Measurements from ENCODE around the gene OIT3. TPM values are rescaled to one million over a fixed set of nuclear protein-coding genes. Genes with fewer than 3 reads are reported as not detected.

Gene OIT3
- total and polyA plus RNA-seq, 3 donors from 2014 or later: 0.68 to 1.4 (median 0.87) TPM

- TF ChIP-seq CTCF (IDR thresholded peaks at IDR 0.05): no peak
- no peak for TF ChIP-seq POLR2A (IDR thresholded peaks at IDR 0.05)
- H3K4me3 ChIP-seq: no peak overlapping the region
- no peak for DNase-seq
- no peaks in the 10 kb centered on the region for H3K27me3 ChIP-seq
- no peaks in the 10 kb centered on the region for H3K9me3 ChIP-seq
- H3K36me3 ChIP-seq (ENCODE audit: low read depth, missing control alignments): no peaks in the 10 kb centered on the region
- intact Hi-C loops (cut with DNase I; ENCODE audit: low total_unique reads): no loop called here
- WGBS, 2 donors: 90 to 97% methylated on average over 6 of the region's 6 CpGs
- H3K4me1 ChIP-seq: no peaks in the 10 kb centered on the region
- H3K27ac ChIP-seq: no peak overlapping the region
Measured at GRCh38 chr10:72935361-72935760, 41.8 kb downstream of the OIT3 start.

GRCh38 chr10:72943498-72944234, 50.1 kb downstream of the OIT3 start:
- no peaks in the 10 kb centered on the region for H3K9me3 ChIP-seq
- no peaks in the 10 kb centered on the region for H3K4me1 ChIP-seq
- H3K4me3 ChIP-seq: no peak overlapping the region
- H3K36me3 ChIP-seq (ENCODE audit: low read depth, missing control alignments): no peaks in the 10 kb centered on the region
- no peak for DNase-seq
- intact Hi-C loops (cut with DNase I; ENCODE audit: low total_unique reads): no loop called here
- H3K27ac ChIP-seq: no peak overlapping the region
- no peaks in the 10 kb centered on the region for H3K27me3 ChIP-seq
- 62 to 77% methylated on average over 2 of the region's 2 CpGs for WGBS, 2 donors
- TF ChIP-seq CTCF (IDR thresholded peaks at IDR 0.05): no peak
- TF ChIP-seq POLR2A (IDR thresholded peaks at IDR 0.05): no peak

- no peak overlapping the region for H3K27ac ChIP-seq
- H3K9me3 ChIP-seq: no peaks in the 10 kb centered on the region
- no peaks in the 10 kb centered on the region for H3K27me3 ChIP-seq
- 90 to 100% methylated on average over 1 of the region's 1 CpG for WGBS, 2 donors
- no peaks in the 10 kb centered on the region for H3K4me1 ChIP-seq
- TF ChIP-seq POLR2A (IDR thresholded peaks at IDR 0.05) (no peak), CTCF (IDR thresholded peaks at IDR 0.05) (no peak)
- H3K4me3 ChIP-seq: no peak overlapping the region
- intact Hi-C loops (cut with DNase I; ENCODE audit: low total_unique reads): no loop called here
- DNase-seq: no peak
- no peaks in the 10 kb centered on the region for H3K36me3 ChIP-seq (ENCODE audit: low read depth, missing control alignments)
Measured at GRCh38 chr10:72946963-72947362, 53.4 kb downstream of the OIT3 start.

- Histone ChIP-seq H3K9me3 (no peaks in the 10 kb centered on the region), H3K27ac (no peak overlapping the region), H3K27me3 (no peaks in the 10 kb centered on the region), H3K4me1 (no peaks in the 10 kb centered on the region), H3K36me3 (ENCODE audit: low read depth, missing control alignments) (no peaks in the 10 kb centered on the region), H3K4me3 (no peak overlapping the region)
- TF ChIP-seq POLR2A (IDR thresholded peaks at IDR 0.05) (no peak), CTCF (IDR thresholded peaks at IDR 0.05) (no peak)
- 66 to 67% methylated on average over 6 of the region's 6 CpGs for WGBS, 2 donors
- DNase-seq: no peak
- intact Hi-C loops (cut with DNase I; ENCODE audit: low total_unique reads): no loop called here
Measured at GRCh38 chr10:72948762-72949161, 55.2 kb downstream of the OIT3 start.

GRCh38 chr10:72951760-72952159, 58.2 kb downstream of the OIT3 start:
- Histone ChIP-seq H3K36me3 (ENCODE audit: low read depth, missing control alignments) (no peaks in the 10 kb centered on the region), H3K27ac (no peak overlapping the region), H3K9me3 (no peaks in the 10 kb centered on the region), H3K4me3 (no peak overlapping the region), H3K27me3 (no peaks in the 10 kb centered on the region), H3K4me1 (no peaks in the 10 kb centered on the region)
- TF ChIP-seq CTCF (IDR thresholded peaks at IDR 0.05) (no peak), POLR2A (IDR thresholded peaks at IDR 0.05) (no peak)
- no peak for DNase-seq
- intact Hi-C loops (cut with DNase I; ENCODE audit: low total_unique reads): no loop called here
- 69 to 86% methylated on average over 3 of the region's 3 CpGs for WGBS, 2 donors

Data from testis (tissue), 3 donors.